Stimulated activated CD4-positive, alpha-beta T cell treated with anti-CD3 and anti-CD28 coated beads, Interleukin-4, amount 100 ng/mL, for 4 hours (primary cell): ENCODE results near the gene CDH23.

ENCODE experiments used
- DNase-seq, 2 experiments: peaks; one replicate each; pipeline ENCODE4 v3.0.0-alpha.2; 2020

Gene CDH23

DNA sequence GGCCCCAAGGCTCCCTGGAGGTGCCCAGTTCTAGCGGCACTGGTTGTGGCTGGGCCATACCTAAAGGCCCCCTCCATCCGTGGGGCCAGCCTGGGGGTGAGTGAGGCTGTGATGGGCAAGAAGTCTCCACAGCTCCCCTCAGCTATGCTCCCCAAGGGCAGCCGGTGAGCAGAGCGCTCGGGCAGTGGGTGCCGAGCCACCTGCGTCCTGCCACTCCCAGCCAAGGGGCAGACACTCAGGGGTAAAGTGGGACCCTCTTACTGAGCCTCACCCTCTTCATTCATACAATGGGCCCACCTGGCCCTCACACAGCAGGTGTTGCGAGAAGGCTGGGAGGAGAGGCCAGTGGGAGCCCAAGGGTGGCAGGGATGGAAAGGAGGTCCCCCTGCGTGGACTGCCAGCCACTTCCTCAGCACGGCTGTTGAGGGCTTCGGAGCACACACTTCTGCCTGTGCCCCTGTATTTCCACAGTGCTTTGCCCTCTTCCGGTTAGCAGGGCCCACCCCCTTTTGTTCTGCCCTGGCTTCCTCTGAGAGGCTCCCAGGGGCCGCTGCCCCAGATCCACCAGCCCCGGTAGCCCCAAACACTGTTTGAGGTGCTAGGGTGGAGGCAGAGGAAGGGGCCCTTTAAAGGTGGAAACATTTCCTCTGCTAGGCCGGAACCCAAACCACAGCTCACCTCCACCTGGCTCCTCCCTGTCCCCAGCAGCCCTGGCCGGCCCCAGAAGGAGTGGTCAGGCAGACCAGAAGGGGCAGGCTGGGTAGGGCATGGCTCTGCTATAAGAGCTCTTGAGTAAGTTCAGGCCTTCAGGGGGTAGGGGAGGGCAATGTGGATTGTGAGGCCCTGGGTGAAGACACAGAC, 339.2 kb downstream of the CDH23 start:
- peak; percentile 57 to 71 for DNase-seq

DNA sequence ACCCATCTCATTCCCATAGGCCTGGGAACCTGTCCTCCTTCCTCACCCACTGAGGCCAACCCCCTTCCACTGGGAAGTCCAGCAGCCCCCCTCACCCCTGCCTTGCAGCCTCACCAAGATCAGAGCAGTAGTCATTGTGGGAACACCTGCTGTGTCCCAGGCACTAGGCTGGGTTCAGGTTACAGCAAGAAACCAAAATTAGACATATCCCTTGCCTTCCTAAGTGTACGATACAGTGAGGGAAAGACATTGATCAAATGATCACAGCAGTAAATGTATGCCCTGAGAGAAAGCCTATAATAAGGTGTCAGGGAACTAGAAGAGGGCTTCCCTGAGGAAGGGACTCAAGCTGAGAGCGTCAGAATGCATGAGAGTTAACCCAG, 339.8 kb downstream of the CDH23 start:
- DNase-seq: no peak

DNA sequence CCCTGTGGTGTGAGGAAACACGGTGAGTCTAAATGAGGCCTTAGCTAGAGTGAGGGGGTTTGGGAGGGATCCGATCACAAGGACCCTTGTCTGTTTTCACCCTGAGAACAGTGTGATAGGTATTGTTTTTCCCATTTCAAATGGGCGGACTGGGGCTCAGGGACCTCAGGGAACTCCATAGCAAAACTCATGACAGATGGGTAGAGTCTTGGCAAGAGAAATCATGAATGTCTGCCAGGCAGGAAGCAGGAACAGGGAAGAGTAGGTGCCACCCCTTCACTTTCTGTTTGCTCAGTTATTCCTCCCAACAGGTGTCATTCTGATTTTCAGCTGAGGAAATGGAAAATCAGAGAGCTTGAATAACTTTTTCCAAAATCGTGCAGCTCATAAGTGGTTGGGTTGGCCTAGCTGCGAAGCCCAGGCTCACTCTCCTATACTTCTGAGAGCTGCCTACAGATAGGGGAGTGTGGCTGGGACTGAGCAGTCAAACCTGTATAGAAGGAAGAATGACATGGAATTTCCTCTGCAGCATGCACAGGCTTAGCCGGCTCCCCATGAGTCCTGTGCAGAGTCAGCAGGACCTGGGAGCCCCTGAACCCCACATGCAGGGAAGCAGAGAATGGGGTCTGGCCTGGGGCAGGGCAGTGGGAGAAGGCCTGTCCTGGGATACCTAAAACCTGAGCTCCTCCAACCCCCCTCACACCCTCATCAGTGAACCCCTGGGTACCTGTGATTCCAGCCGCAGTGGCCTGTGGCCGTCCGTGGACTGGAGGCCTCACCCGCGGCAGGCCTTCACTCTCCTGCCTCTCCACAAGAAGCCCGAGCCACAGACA, 340.5 kb downstream of the CDH23 start:
- DNase-seq: peak in 1 of 2 experiments; percentile 75

DNA sequence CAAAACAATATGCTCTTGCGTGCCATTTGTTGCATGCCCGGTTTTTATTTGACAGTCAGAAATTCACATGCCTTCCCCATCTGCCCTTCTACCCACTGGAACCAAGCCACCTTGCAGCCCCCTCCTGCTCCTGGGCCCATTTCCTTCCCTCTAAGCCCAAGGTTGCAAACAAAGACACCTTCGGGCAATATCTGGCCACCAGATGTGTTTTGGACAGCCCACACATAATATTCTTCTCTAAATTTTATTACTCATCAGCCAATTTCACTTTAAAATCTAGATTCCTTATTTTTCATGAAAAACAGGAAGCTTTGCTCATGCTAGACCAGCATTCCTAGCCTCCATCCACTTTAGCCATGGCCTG, 341.1 kb downstream of the CDH23 start:
- DNase-seq: no peak

DNA sequence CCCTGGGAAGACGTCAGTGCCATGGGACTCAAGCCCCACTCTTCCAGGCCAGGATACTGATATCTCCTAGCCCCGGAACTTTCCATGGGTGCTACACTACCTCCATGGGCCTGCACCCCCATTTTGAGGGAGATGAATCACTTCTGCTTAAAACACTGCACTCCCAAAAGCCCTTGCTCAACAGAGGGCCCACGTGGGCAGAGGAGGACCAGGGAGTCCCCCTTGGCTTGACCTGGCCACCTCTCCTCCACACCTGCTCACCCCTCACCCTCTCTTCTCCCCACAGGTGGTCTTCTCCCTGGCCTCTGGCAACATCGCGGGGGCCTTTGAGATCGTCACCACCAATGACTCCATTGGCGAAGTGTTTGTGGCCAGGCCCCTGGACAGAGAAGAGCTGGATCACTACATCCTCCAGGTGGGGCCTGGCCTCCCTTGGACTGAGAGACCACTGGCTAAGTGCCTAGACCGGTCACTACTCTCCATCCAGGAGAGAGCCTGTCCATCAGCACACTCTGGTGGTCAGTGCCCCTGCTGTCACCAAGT, 342.7 kb downstream of the CDH23 start:
- DNase-seq: no peak

DNA sequence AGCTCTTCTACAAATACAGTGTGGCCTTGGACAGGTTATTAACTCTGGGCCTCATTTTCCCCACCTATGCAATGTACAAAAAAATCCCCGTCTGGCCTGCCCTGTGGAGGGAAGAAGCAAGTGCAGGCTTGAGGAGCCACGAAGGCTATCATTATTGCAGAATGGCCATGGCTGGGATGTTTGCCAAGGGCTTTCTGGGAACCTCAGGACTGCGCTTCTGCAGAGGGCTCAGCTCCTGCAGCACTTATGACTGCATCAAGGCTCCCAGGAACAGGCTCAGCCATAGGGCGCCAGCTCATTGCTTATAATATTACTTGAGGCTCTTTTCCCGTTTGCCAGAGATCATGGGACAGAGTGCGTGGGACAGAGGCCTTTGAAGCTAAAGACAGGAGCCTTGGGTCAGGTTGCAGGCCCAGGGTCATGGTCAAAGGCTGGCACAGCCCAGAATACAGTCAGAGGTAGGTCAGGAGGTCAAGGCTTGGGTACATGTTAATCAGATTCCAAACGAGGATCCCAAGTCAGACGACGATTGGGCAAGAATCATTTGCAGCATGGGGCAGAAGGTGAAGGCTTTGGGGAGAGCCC, 343.4 kb downstream of the CDH23 start:
- no peak for DNase-seq

DNA sequence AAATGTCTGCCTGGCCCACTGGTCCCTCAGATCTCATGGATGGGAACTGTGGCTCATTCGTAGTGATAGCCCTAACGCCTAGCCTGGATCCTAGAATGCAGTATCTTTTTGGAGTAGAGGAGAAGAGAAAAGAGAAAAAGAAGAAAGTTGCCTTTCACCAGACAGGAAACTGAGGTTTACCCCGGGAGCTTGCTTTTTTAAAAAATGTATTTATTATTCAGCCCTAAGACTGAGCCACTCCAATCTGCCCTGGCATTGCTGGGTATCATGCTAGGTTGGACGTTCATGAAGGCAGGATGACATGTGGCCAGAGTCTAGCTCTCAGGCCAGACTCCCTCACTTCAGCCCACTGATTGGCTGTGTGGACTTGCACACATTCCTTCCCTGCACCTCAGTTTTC, 344.3 kb downstream of the CDH23 start:
- DNase-seq: no peak

DNA sequence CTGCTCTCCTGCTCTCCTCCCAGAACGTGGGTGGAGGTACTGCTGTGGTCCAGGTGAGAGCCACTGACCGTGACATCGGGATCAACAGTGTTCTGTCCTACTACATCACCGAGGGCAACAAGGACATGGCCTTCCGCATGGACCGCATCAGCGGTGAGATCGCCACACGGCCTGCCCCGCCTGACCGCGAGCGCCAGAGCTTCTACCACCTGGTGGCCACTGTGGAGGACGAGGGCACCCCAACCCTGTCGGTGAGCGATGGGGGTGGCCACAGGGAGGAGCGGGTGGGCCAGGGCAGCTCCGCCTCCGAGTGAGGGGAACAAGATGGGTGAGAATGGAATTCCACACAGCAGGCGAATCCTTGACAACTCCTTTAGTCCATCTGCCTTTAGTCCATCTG, 345.0 kb downstream of the CDH23 start:
- DNase-seq: no peak

DNA sequence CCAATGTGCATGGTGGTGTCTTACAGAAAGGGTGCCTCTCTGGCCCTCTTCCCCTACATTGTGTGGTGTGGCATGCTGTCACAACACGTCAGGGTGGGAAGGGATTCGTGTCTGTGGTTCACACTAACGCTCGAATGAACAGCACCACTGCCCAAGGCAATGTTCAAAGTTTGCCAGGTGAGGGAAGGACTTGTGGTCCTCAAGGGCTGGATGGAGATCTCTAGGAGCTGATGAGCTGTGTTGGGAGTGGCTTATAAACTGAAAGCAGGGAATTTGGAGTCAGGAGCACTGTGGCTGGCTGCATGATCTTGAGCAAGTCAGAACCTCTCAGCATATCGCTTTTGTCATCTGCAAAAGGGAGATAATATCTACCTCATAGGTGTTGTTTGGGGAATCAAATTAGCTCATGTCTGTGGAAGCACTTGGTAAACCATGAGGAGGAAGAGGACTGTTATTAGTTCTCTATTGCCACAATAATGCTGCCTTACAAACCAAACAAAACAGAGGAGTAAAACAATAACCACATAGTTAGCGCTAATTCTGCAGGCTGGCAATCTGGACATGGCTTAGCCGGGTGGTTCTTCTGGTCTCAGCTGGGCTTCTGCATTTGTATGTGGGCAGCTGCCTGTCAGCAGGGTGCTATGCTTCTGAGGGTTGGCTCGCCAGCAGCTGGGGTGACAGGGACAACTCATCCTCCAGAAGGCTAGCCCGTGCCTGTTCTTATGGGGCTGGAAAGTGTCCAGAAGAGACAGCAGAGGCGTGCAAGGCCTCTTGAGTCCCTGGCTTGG, 345.8 kb downstream of the CDH23 start:
- no peak for DNase-seq

DNA sequence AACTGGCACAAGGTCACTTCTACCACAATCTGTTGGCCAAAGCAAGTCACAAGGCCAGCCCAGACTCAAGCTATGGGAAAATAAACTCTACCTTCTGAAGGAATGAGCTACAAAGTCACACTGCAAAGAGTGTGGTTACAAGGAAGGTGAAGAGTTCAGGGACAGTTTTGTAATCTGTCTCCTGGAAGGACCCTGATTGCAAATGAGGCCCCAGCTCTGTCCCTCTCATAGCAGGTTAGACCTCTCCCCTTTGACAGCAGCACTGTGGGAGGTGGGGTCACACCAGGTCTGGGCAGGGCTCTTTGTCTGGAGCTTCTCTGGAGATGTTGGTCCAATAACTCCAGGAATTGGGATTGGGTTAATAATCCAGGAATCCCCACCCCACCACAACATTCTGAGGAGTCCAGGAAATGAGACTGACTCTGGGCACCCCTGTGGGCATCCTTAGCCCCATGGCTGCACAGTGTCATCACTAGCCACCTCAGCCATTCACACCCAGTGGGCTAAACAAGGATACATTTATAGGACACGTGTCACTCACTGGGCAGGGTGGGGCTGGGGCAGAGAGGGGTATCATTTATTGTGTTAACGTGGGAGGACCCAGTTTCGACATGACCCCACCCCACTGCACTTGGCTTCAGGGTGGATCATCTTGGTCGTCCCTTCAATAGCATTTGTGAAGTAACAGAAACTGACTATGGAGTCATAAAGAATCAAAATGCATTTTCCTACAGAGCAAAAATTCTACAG, 346.5 kb downstream of the CDH23 start:
- no peak for DNase-seq

DNA sequence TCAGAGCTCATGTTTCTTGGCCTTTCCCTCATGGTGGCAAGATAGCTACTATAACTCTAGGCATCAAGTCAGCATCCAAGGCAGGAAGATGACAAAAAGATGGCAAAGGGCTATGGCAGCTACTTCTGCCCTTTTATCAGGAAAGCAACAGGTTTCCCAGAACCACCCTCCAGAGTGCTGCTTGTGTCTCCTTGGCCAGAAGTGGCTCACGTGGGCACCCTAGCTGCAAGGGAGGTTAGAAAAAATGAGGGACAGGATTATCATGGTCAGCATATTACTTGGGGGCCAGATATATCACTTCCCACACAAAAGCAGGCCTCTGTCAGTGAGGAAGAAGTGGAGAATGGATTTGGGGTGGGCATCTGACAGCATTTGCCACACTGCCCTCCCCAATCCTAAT, 347.1 kb downstream of the CDH23 start:
- no peak for DNase-seq

DNA sequence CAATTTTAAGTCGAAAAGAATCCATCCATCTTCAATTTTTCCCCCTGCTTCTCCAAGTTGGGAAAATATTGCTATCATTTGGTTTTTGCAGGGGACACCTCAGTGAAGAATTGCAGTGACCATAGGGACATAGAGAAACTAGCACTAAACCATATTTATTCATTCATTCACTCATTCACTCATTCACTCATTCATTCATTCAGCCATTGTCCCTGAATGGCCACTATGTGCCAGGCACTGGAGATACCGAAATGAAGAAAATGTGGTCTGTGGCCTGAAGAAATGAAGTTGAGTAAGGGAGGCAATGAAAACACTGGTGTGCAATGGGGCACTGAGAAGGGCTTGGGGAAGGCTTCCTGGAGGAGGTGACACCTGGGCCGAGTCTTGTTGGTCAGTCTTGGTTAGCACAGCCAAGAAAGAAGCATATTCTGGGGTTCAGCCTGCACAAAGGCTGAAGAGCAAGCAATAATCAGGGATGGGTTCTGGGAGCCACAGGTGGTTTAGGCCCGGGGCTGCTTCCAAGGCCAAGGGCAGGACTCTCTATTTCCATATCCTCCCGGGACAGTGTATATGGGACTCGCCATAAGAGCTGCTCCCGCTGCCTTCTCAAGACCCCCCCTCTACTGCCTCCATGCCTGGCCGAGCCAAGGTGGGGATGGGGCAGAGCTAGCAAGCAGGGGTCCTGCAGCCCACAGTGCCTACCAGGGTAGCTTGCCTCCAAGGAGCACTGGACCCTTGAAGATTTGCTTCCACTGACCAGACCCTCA, 348.4 kb downstream of the CDH23 start:
- no peak for DNase-seq

DNA sequence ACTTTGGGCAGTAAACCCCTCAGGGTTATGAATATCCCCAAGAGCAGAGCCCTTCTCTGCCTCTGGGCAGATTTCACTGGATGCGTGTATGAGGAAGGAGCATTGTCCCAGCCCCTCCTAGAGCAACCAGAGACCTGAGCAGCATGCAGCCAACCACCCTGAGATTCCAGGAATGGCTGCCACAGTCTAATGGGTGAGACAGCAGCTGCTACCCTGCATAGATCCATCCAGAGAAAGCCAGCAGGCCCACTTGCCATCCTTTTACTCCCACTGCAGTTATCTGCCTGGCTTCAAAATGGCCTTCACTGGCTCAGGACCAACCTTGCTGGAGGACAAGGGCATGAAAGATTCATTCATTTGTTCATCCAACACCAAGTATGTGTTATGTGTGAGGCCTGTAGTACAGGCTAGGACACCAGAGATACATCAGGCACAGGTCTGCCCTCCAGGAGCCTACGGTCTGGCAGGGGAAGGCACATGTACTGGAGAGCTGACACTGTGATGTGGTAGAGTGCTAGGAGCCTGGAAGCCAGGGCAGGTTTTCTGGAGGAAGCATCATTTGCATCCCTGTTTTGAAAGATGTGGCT, 349.0 kb downstream of the CDH23 start:
- no peak for DNase-seq

DNA sequence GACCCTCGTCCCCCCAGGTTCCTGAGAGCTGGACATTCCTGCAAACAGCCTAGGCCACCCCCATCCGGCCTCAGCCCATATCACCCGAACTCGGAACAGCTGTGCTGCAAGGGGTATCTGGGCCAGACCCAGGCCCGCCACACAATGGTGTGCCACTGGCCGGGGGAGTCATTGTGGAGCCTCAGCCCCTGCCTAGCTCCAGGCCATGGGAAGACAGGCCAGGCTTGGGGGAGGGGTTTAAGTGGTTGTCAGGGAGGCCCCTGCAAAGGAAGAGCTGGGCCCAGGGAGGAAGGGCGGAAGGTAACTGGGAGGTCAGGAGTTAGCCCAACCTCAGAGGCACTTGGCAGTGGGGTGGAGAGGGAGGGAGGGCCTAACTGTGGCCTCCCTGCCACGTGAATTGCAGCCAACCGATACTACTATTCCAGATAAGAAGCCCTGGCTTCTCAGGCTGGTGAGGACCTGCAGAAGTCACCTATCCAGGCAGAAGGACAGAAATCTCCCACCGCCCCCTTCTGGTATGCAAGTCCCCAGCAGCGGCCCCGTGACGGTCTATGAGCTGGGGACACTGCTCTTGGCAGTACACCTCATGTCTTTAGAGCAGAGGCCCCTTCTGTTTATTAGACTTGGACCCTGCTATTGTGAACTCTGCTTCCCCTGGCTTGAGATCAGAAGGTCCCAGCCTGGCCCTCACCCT, 349.8 kb downstream of the CDH23 start:
- no peak for DNase-seq

DNA sequence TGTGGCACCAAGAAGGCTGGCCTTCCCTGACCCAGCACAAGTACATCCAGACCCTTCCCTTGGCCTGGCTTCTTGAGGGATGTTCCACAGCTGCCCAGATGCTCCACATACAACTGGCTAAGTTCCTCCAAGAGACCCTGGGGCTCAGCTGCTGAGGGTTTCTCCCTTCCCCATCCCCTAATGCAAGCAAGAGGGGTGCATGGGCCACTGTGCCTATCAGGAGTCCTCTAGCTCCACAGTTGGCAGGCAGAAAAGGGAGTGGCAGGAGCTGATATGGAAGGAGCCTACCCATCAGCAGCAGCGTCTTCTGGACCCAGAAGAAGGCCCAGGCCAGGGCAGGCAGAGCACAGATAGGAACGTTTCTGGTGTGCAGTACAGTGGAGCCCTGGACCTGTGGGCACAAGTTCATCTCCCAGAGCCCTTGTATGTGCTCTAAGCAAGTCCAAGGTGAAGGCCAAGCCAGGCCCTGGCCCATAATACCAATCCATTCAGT, 350.4 kb downstream of the CDH23 start:
- DNase-seq: no peak

DNA sequence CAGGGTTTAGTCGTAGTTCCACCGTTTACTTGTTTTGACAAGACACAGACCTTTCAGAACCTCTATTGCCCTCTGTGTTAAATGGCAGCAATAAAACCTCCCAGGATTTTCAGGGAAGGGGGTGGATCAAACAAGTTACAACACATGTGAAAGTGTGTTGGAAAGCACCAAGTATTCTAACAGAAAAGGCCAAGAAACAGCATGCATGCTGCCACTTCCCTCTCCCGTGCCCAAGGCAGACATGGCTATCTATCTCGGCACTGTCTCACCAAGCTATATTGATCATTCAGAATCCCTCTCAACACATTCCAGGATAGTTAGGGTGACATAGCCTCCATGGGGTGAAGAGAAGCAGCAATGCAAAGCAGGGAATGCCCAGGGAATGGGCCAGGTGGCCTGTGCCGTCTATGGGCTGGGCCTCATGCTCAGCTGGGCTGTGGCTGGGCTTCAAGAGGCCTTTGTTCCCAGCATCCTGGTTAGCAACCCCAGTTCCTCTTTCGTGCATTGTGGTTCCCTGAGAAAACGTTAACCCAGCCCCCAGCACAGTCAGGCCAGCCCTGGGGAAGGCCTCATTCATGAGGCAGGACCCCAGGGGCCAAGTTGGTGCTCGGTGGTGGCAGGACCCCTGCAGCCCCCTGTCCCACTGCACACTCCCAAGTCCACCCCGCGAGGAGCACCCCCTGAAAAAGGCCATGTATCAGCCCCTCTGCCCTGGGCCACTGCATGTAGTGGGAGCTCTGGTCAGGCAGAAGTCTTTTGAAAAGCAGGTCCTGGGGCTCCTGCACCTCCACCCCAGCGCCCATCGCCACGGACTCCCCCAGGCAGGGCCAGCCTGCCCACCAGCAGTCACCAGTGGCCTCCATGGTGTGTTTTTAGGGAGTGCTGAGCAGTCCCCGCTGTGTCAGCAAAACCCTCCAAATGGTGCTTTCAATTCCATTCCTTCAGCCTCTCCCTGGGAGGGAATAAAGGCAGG, 351.1 kb downstream of the CDH23 start:
- DNase-seq: no peak

DNA sequence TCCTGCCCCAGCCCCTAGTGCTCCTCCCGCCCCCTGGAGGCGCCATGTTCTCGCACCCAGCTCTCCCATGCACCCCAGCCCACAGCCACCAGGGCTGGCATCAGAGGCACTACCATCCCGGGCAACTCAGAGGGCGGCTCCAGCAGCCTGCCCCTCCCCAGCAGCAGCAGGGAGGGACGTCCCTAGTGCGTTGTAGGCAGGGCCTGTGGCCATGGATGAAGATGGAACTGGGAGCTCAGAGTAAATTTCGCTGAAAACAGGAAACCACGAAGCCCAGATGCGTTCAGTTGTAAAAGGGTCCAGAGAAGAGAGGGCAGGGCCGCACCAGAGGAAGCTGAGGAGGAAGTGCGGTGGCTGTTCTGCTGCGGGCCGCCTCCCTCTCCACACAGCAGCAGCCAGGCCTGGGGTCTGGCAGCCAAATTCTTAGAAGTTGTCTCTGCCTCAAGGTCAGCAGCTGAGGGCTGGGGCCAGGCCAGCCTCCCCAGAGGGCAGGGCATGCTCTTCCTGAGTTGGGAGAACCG, 352.0 kb downstream of the CDH23 start:
- peak; percentile 53 to 74 for DNase-seq

DNA sequence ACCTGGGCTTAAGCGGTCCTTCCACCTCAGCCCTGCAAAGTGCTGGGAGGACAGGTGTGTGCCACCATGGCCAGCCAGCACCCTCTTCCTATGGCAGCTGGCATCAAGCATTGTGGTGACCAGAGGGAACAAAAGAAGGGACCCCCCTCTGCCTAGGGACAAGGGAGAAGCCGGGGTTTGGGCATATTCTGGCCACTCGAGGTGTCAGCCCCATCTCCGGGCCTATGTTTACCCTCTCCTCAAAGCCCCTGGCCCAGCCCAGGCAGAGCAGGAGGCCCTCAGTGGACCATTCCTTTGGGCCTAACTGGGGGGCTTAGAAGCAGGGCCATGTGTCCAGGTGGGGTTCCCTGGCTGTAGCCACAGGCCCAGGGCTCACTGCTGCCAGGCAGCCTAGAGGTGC, 352.7 kb downstream of the CDH23 start:
- no peak for DNase-seq
